DMS79 treated with DMSO at 0.1 percent for 48 hours (cell line): ENCODE measurements around the gene RGS11.

Source experiments
- DNase-seq: peaks from one replicate; lab custom pipeline; 2025; lab: John Stamatoyannopoulos, UW

Gene RGS11

DNA sequence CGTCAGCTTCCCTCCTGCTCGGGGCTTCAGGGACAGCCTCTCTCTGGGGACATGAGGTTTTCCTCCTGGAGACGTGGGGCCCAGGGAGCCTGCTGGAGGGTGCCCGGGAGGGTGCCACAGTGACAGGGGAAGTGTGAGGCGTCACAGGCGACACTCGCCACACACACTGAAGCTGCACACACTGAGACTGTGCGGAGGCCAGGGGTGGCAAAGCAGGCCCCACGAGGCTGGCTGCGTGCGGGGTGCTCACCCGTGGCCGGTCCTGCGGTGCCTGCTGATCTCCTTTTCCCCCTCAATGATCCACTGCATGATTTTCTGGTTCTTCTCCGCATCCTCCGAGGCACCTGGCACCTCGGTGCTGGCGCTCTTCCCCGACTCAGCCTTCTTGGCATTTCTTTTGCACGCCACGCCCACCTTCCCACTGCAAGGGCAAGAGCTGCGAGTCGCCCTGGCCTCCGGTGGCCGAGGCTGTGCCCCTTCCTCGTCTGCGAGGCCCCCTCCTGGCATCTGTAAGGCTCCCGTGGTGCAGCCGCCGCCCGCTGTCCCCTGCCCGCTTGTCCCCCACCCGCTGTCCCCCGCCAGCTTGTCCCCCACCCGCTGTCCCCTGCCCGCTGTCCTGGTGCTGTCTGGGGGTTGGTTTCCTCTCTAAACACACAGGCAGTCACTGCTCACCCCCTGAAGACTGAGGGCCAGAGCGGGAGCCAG is 21.2 kb upstream of the RGS11 start:
- DNase-seq = no peak

DNA sequence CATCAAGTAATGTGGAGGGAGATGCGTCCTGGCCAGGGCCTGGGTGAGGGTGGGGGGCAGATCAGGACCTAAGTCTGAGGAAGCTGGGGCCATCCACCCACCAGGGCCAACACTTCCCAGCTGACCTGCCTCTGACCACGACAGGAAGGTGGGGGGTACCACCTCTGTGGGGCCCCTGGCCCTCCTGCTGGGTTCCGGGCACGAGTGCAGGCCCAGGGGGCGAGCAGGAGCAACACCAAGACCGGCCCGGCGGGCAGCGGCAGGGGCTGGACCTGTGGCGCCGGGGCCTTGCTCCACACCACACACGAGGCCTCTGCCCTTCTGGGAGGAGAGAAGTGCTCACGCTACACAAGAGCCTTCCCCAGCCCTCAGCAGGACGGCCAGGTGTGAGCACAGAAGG is 20.5 kb upstream of the RGS11 start:
- no peak for DNase-seq

DNA sequence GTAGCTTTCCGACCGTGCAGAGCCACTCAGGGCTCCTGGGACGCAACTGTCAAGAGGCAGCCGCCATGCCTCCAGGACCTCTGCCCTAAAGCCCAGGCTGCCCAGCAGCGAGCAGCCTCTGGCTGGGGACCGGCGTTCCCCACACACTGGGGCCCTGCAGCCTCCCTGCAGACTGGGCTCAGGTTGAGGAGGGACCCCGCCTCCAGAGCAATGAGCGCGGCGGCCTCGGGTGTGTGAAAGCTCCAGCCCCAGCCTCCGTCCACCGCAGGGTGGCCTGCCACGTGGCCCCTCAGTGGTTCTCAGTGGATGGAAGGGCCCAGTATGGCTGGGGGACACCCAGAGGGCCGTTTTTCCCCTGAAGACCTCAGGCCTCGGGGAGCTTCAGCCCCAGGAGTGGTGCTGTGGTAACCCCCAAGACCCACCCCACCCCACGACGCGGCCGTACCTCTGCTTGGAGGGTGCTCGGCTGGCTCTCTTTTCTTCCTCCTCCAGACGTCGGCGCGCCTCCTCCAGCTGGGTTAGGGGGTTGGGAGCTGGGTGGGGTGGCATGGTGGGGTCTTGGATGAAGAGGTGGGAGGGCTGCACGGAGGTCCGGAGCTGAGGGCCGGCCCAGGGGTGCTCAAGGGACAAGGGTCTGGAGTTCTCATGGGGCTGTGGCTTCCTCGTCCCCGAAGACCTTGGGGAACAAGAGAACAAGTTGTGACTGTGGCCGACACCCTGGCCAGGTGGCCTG is 17.5 kb upstream of the RGS11 start:
- DNase-seq = no peak

DNA sequence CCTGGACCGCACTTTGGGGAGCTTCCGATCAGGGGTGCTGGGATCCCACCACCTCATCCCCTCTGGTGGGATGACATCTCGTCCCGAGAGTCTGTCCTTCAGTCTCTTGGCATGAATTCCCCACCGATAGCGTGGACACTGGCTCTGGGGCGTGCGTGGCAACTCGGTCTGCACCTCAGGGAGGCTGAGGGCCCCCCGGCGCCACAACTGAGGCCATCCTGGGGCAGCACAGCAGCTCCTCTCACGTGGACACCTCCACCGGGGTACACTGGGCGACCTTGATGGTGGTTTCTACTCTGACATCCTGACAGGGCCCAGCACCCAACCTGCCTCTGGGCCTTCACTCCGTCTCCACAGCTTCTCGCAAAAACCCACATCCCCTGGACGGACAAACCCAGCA is 15.8 kb upstream of the RGS11 start:
- DNase-seq = no peak

DNA sequence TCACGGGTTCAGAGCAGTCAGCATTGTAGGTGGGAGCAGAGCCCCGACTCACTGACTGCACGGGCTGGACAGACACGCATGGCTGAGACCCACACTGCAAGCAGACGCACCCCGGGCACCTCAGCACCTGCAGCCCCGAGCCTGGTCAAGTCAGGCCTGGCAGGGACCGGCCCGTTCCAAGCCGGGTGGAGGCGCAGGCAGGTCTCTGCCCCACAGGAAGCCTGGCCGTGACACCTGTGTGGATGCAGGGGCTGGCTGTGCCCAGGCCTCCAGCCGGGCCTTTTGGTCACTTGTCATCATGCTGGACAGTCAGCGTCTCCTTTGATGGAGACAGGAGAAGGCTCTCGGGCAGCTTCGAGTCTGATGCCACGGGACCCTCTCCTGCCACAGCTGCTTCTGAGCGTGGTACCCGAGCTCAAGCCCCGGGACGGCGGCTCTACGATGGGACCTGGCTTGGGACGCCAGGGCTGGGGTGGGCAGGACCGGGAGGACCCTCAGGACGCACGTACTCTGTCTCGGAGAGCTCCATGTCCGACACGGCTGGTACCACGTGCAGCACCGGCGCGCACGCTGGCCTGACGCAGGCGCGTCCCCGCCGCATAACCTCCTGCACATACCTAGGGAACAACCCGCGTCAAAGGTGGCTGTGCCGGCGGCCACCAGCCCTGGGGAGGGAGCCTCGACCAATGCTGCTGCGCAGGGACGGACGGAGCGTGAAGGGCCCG is 15.1 kb upstream of the RGS11 start:
- DNase-seq = no peak

DNA sequence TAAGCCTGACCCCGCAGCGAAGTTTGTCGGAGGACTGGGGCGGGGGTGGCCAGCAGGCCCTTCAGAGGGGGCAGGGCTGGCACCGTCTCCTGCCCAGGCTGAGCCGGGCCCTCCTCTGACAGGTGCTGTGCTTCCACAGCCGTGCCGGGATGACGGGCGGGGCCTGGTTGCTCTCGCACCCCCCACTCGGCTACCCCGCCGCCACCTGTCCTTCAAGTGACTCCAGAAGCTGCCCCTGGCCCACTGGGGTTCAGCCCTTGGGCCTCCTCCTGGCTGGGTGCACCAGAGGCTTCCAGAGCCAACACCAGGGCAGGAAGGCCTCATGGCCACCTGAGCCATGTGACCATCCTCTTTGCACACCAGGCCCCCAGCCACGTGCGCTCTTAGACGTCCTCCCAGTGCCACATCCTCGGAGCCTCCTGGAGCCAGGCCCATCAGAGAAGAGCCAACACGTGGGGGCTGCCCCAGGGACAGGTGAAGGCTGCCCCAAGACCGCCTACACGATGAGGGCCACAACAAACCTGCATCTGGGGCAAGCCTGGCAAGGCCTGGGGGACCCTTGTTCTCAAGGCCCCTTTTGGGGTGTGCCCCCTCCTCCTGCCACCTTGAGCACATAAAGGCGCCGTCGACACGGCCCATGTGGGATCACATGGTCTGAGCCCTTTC is 14.4 kb upstream of the RGS11 start:
- no peak for DNase-seq

DNA sequence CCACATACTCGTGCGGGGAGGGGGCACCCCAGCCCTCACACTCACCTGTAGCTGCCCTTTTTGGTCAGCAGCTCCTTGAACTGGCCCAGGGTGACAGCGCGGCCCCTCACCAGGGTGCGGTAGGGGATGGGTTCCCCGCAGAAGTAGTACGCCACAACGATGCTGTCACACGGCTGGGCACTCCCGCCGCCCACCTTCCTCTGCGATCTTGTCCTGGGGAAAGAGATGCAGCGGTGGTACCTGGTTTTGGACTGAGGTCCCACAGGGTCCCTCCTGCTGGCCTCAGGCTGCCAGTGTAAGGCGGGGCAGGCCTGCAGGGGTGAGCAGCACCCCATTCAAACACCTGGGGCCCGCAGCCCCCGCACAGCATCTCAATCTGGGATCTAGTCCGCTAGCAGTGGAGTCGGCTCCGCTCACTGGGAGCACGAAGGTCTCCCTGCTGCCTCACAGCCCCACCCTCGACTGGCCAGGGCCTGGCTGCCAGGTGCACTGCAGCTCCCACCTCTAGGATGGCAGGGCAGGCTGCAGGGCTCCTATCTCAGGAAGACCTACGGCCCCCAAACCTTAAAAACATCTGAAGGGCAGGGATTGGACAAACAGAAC is 13.8 kb upstream of the RGS11 start:
- no peak for DNase-seq

DNA sequence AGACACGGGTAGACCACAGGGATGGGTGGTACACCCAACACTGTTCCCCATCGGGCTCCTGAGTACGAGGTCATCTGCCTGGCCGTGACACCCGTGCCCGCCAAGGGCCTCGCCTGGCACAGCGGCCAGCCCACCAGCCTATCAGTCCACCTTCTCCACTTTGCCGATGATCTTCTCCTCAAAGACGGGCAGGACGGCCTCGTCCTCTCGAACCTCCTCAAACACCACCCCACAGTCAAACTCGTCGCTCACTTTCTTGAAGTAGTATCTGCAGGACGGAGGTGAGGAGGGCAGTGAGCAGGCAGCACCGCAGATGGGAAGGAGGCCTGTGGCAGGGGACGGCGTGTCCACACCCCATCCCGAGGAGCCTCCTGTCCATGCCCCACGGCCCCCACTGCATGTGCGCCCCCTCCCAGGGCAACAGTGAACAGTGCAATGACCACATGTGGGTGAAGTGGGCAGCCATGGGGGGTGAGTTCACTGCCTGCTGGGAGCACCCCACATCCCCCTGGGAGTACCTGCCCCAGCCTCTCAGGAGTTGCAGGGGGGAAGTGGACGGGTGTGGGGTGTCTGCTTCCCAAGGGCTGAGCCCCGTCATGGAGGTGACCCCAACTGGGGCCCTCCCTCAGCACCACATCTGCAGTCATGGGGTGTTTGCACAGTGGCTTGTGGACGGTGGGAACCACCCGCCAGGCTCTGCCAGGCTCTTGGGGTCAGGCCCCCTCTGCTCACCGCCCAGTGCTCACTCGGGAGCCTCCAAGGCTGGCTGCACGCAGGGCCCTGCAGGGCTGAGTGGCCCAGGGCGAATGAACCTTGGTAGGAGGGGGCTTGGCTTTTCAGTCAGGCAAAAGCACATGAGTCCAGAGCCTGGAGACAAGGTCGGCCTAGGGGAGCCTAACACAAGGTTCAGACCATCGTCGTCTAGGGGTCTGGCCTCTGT is 12.5 kb upstream of the RGS11 start:
- DNase-seq = no peak

DNA sequence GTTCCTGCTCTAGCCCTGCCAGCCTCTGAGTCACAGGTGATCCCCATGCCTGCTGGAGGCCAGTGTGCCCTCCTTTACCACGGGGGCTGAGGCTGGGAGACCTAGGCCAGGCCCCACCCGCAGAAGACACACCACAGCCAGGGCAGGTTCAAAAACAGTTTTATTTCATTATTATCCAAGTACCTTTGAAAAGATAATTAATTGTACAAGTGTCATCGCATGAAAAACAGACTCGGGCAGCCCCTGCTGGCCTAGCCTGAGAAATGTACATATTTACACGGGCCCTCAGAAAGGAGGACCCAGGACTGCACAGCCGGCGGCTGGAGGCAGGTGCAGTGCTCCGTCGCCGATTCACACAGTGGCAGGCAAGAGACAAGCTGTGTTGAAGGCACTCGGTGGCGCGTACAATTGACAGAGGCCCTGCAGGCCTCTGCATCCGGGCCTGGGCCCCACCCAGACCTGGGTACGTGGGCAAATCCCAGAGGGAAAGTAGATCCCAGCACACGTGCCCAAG is 11.6 kb upstream of the RGS11 start:
- no peak for DNase-seq

DNA sequence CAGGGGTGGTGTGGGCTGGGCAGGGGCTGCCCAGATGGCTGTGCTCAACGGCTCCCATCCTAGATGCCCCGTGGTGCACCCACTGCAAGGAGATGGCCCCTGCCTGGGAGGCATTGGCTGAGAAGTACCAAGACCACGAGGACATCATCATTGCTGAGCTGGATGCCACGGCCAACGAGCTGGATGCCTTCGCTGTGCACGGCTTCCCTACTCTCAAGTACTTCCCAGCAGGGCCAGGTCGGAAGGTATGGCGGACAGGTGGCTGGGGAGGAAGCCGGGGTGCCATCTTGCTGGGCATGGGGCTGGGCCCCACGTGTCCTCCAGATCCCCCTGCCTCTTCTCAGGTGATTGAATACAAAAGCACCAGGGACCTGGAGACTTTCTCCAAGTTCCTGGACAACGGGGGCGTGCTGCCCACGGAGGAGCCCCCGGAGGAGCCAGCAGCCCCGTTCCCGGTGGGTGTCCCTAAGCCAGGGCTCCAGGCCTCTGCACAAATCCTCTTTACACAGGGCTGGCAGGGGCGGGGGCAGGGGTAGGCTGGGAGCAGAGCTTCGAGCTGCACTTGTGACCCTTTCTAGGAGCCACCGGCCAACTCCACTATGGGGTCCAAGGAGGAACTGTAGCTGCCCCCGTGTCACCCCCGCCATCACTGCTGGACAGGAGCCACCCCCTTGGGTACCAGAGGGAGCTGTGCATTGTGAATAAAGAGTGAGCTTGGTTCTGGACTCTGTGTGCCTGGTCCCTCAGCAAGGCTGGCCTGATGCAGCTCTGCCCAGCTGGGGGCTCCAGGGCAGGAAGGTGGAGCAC is 10.9 kb upstream of the RGS11 start:
- no peak for DNase-seq

DNA sequence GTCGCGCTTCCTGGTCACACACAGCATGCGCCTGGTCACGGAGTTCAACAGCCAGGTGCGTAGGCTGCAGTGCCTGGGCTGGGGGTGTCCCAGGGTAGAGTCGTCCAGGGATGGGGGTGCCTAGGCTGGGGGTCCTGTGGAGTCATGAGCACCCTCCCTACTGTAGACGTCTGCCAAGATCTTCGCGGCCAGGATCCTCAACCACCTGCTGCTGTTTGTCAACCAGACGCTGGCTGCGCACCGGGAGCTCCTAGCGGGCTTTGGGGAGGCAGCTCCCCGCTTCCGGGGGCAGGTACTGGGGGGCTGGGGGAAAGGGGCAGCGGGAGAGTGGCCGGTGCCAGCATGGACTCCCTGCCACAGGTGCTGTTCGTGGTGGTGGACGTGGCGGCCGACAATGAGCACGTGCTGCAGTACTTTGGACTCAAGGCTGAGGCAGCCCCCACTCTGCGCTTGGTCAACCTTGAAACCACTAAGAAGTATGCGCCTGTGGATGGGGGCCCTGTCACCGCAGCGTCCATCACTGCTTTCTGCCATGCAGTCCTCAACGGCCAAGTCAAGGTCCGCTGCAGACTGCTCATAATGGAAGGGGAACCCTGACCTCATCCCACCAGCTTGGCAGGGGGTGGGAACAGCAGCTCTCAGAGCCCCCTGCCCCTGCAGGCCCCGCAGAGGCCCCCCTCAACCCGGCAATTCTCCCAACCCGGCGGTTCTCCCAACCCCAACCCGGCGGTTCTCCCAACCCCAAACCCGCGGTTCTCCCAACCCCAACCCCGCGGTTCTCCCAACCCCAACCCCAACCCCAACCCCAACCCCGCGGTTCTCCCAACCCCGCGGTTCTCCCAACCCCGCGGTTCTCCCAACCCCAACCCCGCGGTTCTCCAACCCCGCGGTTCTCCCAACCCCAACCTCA is 9.7 kb upstream of the RGS11 start:
- no peak for DNase-seq

DNA sequence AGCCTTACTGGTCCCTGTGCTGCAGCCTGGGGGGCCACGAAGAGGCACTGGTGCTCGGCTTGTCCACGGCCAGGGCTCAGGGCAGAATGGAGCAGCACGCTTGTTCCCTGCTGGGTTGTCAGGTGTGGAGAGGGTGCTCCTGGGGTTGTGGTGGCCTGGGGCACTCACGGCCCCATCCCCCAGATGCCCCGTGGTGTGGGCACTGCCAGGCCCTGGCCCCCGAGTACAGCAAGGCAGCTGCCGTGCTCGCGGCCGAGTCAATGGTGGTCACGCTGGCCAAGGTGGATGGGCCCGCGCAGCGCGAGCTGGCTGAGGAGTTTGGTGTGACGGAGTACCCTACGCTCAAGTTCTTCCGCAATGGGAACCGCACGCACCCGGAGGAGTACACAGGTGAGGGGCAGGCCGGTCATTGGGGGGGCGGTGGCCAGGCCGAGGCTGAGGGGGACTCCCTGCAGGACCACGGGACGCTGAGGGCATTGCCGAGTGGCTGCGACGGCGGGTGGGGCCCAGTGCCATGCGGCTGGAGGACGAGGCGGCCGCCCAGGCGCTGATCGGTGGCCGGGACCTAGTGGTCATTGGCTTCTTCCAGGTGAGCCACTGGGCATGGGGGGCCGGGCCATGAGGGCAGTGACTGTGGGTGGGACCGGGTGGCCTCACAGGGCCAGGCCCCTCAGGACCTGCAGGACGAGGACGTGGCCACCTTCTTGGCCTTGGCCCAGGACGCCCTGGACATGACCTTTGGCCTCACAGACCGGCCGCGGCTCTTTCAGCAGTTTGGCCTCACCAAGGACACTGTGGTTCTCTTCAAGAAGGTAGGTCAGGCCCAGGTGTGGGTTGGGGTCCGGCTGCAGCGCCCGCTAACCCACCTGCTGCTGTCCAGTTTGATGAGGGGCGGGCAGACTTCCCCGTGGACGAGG is 8.7 kb upstream of the RGS11 start:
- no peak for DNase-seq

DNA sequence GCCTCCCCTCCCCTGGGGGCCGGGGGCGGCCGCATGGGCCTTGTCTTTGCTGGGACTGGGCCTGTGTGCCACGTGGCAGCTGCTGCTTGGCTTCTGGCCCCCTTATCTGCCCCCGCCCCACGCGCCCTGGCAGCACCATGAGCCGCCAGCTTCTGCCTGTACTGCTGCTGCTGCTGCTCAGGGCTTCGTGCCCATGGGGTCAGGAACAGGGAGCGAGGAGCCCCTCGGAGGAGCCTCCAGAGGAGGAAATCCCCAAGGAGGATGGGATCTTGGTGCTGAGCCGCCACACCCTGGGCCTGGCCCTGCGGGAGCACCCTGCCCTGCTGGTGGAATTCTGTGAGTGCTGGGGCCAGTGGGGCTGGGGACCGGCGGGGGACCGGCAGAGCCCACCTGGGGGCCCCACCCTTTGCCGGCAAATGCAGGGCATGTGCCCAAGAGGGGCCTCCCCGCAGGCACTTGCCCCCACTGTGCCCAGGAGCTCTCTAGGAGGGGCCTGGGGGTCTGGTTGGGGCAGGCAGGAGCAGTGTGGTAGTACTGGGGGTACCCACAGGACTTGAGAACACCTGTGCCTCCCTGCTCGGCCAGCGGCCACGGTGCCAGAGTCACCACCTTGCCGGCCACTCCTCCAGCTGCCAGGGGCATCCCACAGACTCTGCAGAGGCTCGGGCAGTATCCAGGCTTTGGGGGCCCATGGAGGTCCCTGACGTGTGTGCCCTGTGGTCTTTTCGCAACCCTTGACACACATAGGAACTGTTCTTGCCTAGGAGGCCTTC is 7.5 kb upstream of the RGS11 start, which contains the start of gene PDIA2:
PDIA2 (plus strand) TSS at position 132 of the 773 bp plus-strand sequence; CDS start at position 138, 6 bp downstream.
- no peak for DNase-seq

DNA sequence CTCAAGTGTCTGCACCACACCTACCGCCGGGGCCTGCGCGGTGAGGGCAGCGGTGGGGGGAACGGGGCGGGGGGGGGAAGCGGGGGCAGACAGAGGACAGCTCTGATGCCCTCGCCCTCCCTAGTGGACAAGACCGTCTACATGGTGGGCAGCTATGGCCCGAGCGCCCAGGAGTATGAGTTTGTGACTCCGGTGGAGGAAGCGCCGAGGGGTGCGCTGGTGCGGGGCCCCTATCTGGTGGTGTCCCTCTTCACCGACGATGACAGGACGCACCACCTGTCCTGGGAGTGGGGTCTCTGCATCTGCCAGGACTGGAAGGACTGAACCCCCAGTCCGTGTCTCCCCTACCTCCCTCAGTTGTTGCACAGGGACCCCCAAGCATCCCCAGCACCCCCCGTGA is 6.7 kb upstream of the RGS11 start:
- no peak for DNase-seq

DNA sequence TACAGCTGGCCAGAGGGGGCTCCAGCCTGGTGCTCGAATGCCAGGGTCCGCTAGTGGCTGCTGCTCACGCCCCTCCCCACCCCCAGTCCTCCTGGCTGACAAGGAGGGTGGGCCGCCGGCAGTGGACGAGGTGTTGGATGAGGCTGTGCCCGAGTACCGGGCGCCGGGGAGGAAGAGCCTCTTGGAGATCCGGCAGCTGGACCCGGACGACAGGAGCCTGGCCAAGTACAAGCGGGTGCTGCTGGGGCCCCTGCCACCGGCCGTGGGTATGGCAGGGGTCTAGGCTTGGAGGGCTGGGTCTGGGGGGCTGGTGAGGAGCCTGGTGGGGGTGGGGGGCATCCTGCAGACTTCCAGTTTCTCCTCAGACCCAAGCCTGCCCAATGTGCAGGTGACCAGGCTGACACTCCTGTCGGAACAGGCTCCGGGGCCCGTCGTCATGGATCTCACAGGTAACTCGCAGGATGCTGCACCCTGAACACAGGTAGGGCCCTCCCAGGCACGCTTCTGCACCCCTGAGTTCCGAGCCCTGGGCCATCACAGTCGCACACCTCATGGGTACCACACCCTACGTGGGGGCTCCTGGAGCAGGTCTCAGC is 6.0 kb upstream of the RGS11 start:
- DNase-seq = no peak

DNA sequence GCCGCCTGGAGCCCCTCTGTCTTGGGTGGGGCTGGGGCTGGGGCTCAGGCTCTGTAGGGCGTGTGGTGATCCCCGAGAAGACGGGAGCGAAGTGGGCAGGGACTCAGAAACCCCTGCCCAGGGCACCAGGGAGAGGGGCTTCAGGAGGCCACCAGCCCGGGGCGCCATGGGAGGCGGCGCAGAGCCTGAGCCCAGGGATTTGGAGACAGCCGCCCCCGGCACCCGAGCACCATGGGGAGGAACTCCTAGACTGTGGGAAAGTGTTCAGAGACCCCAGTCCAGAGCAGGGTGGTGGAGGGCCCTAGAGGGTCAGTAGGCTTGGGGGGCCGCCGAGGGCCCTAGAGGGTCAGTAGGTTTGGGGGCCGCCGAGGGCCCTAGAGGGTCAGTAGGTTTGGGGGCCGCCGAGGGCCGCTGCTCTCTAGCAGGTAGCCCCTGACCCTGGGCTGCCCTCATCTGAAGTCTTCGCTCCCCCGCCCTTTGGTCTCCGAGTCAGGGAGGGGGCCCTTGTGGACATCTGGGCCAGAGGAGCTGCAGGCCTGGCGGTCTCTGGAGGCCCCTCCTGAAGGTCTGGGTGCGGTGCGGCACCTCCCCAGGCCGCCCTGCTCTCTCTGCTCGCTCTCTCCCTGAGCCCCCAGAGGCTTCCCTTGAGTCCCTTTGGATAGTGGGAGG is 5.4 kb upstream of the RGS11 start:
- no peak for DNase-seq
